Hematopoietic multipotent progenitor cell treated with erythropoietin and hydrocortisone succinate and interleukin-3 and kit ligand, for 6 days (in vitro differentiated cells): ENCODE data around the gene STON2.

ENCODE experiments used
- DNase-seq: peaks from one replicate; pipeline ENCODE4 v3.0.0-alpha.2; 2015

The STON2 gene

GRCh38 chr14:81295958-81296923, 103.9 kb downstream of the STON2 start:
- DNase-seq, result peak; percentile 57

- DNase-seq, result no peak
These were observed 110.6 kb downstream of the STON2 start for GRCh38 chr14:81289516-81289915.

GRCh38 chr14:81286574-81287370, 113.4 kb downstream of the STON2 start:
- DNase-seq, result peak; percentile 22

GRCh38 chr14:81285245-81285644, 114.9 kb downstream of the STON2 start:
- DNase-seq, result no peak

GRCh38 chr14:81281332-81281731, 118.8 kb downstream of the STON2 start:
- DNase-seq, result no peak

GRCh38 chr14:81280136-81280791, 119.9 kb downstream of the STON2 start:
- no peak for DNase-seq

- DNase-seq, result no peak
These were observed 123.0 kb downstream of the STON2 start for GRCh38 chr14:81277096-81277495.

- no peak for DNase-seq
These were observed 123.8 kb downstream of the STON2 start for GRCh38 chr14:81276073-81277069.

- DNase-seq, result no peak
These were observed 124.6 kb downstream of the STON2 start for GRCh38 chr14:81275305-81276072.

GRCh38 chr14:81273961-81274575, 126.1 kb downstream of the STON2 start:
- DNase-seq, result no peak

GRCh38 chr14:81273521-81273920, 126.6 kb downstream of the STON2 start:
- no peak for DNase-seq

GRCh38 chr14:81272317-81272716, 127.8 kb downstream of the STON2 start:
- DNase-seq, result no peak

- no peak for DNase-seq
These were observed 130.1 kb downstream of the STON2 start for GRCh38 chr14:81269979-81270375.

- DNase-seq, result peak; percentile 89
These were observed 130.8 kb downstream of the STON2 start for GRCh38 chr14:81269100-81269978.

- peak; percentile 95 for DNase-seq
These were observed 132.1 kb downstream of the STON2 start for GRCh38 chr14:81268016-81268416.

- DNase-seq, result no peak
These were observed 134.4 kb downstream of the STON2 start for GRCh38 chr14:81265636-81266169.

- DNase-seq, result peak; percentile 62
These were observed 135.5 kb downstream of the STON2 start for GRCh38 chr14:81264671-81265070.

GRCh38 chr14:81263777-81264410, 136.2 kb downstream of the STON2 start:
- DNase-seq, result peak; percentile 51

- DNase-seq, result no peak
These were observed 138.9 kb downstream of the STON2 start for GRCh38 chr14:81261176-81261575.
